T-helper 2 cell treated with Interferon-gamma antibody and Interleukin-4, amounts not matched to agents 5 μg/mL and 100 μg/mL, for 36 hours (primary cell): ENCODE results near the gene HLCS.

Experiments used
- DNase-seq: peaks from one replicate; pipeline ENCODE4 v3.0.0; 2021; ENCODE audit warnings: low spot score
- H3K27ac Mint-ChIP-seq: one replicate; pipeline ENCODE4 v1.8.0; 2021; ENCODE audit warnings: mild to moderate bottlenecking, mixed read lengths
- H3K27me3 Mint-ChIP-seq: one replicate; pipeline ENCODE4 v1.8.0; 2021; ENCODE audit warnings: low read depth, mixed read lengths
- H3K36me3 Mint-ChIP-seq: one replicate; pipeline ENCODE4 v1.8.0; 2021; ENCODE audit warnings: low read depth, mixed read lengths
- H3K4me1 Mint-ChIP-seq: one replicate; pipeline ENCODE4 v1.8.0; 2021; ENCODE audit warnings: low read depth, mixed read lengths
- H3K4me3 Mint-ChIP-seq: one replicate; pipeline ENCODE4 v1.8.0; 2022; ENCODE audit warnings: mild to moderate bottlenecking, moderate library complexity, mixed read lengths
- H3K9me3 Mint-ChIP-seq: one replicate; pipeline ENCODE4 v1.8.0; 2021; ENCODE audit warnings: mixed read lengths

Gene HLCS

GRCh38 chr21:36810443-36810842 is 156.0 kb downstream of the HLCS start:
- H3K4me3 Mint-ChIP-seq, result no peak overlapping the region

GRCh38 chr21:36807422-36807928 is 159.0 kb downstream of the HLCS start:
- no peaks in the 10 kb centered on the region for H3K4me1 Mint-ChIP-seq
- no peak overlapping the region for H3K4me3 Mint-ChIP-seq
- no peaks in the 10 kb centered on the region for H3K9me3 Mint-ChIP-seq
- H3K27ac Mint-ChIP-seq, result no peak overlapping the region
- no peak for DNase-seq
- no peaks in the 10 kb centered on the region for H3K27me3 Mint-ChIP-seq
- no peaks in the 10 kb centered on the region for H3K36me3 Mint-ChIP-seq

More at GRCh38 chr21:36810443-36810842, 156.0 kb downstream of the HLCS start:
- no peaks in the 10 kb centered on the region for H3K4me1 Mint-ChIP-seq
- DNase-seq, result no peak
- no peaks in the 10 kb centered on the region for H3K27me3 Mint-ChIP-seq
- H3K27ac Mint-ChIP-seq, result no peak overlapping the region
- H3K9me3 Mint-ChIP-seq, result no peaks in the 10 kb centered on the region
- H3K36me3 Mint-ChIP-seq, result no peaks in the 10 kb centered on the region

- no peak overlapping the region for H3K4me3 Mint-ChIP-seq
- no peaks in the 10 kb centered on the region for H3K36me3 Mint-ChIP-seq
- no peaks in the 10 kb centered on the region for H3K4me1 Mint-ChIP-seq
- H3K27ac Mint-ChIP-seq, result no peak overlapping the region
- DNase-seq, result no peak
- no peaks in the 10 kb centered on the region for H3K9me3 Mint-ChIP-seq
- H3K27me3 Mint-ChIP-seq, result no peaks in the 10 kb centered on the region
These were observed 160.4 kb downstream of the HLCS start for GRCh38 chr21:36806103-36806502.

GRCh38 chr21:36804874-36805611 is 161.4 kb downstream of the HLCS start:
- Mint-ChIP-seq H3K9me3 (no peaks in the 10 kb centered on the region), H3K36me3 (no peaks in the 10 kb centered on the region), H3K27ac (no peak overlapping the region), H3K27me3 (no peaks in the 10 kb centered on the region), H3K4me3 (no peak overlapping the region), H3K4me1 (no peaks in the 10 kb centered on the region)
- DNase-seq, result no peak

DNA sequence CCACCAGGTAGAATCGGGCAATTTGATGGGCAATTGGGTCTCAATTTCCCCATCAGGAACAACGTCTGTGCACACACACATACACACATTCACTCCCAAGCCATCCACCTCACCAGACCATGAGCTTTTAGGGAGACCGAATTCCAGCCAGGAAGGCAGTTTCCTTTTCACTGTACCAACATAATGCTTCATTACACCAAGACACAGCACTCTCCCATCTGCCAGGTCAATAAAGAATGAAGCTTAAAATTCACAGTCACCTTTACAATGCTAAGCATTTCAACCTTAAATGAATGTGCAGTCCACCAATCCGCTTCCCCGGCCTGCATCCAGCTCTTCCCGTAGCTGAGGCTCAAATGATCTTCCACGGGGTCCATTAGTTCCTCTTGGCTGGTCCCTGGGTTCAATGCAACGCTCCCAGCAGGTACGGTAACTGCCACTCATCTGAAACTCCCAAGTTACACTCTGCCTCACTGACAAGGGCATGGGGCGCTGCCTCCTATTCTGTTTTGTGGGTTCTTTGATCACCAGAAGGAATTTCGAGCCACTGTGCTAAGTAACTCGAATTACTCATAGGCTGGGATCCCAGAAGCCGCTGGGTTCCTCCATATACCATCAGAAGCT is 162.5 kb downstream of the HLCS start:
- no peak for DNase-seq
- Mint-ChIP-seq H3K27ac (no peak overlapping the region), H3K27me3 (no peaks in the 10 kb centered on the region), H3K4me1 (no peaks in the 10 kb centered on the region), H3K9me3 (peaks cover 5% of the 10 kb centered on the region), H3K36me3 (no peaks in the 10 kb centered on the region), H3K4me3 (no peak overlapping the region)

GRCh38 chr21:36803051-36803645 is 163.3 kb downstream of the HLCS start:
- Mint-ChIP-seq H3K36me3 (no peaks in the 10 kb centered on the region), H3K27me3 (no peaks in the 10 kb centered on the region), H3K4me3 (no peak overlapping the region), H3K9me3 (peaks cover 10% of the 10 kb centered on the region), H3K4me1 (no peaks in the 10 kb centered on the region), H3K27ac (no peak overlapping the region)
- DNase-seq, result no peak

DNA sequence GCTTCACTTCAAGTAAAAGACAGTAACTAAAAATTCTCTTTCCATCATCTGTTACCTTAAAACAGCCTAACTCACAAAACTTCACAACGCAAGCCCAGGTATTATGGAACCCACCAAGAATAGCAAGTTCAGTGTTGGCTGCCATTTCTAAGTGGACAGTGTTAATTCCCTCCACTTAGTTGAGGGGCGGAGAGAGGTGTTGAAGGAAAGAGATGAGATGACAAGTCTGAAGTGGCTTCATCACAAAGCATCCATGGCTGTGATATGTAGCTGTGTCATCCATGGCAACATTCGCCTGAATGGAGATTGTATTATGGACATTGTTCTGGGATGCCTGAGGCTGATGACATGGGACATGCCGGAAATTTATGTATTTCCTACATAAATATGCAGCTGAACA is 165.7 kb downstream of the HLCS start:
- H3K27me3 Mint-ChIP-seq, result no peaks in the 10 kb centered on the region
- no peak overlapping the region for H3K4me3 Mint-ChIP-seq
- H3K36me3 Mint-ChIP-seq, result peaks cover 2% of the 10 kb centered on the region
- H3K27ac Mint-ChIP-seq, result no peak overlapping the region
- no peaks in the 10 kb centered on the region for H3K4me1 Mint-ChIP-seq
- no peak for DNase-seq
- H3K9me3 Mint-ChIP-seq, result peaks cover 25% of the 10 kb centered on the region

GRCh38 chr21:36799869-36800268 is 166.6 kb downstream of the HLCS start:
- no peak overlapping the region for H3K4me3 Mint-ChIP-seq
- no peak overlapping the region for H3K27ac Mint-ChIP-seq
- peaks cover 25% of the 10 kb centered on the region for H3K9me3 Mint-ChIP-seq
- no peak for DNase-seq
- H3K4me1 Mint-ChIP-seq, result no peaks in the 10 kb centered on the region
- H3K36me3 Mint-ChIP-seq, result peaks cover 2% of the 10 kb centered on the region
- H3K27me3 Mint-ChIP-seq, result no peaks in the 10 kb centered on the region

- Mint-ChIP-seq H3K27me3 (no peaks in the 10 kb centered on the region), H3K4me3 (no peak overlapping the region), H3K36me3 (peaks cover 2% of the 10 kb centered on the region), H3K9me3 (peaks cover 25% of the 10 kb centered on the region), H3K27ac (no peak overlapping the region), H3K4me1 (no peaks in the 10 kb centered on the region)
- DNase-seq, result no peak
These were observed 168.0 kb downstream of the HLCS start for GRCh38 chr21:36798491-36798890.

DNA sequence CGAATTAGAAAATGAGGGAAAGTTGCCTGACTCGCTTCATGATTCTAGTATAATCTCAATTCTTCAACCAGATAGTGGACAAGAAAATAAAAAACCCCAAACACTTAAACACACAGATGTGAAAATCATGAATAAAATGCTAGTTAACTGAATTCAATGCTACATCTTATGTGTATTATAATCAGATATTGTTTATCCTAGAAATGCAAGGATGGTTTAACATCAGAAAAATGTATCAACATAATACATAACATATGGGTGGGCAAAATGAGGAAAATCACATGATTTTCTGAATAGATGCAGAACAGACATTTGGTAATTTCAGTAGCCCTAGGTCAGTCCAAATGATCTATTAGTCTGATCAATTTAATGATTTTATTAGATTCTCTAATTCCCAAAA is 170.4 kb downstream of the HLCS start:
- no peak overlapping the region for H3K4me3 Mint-ChIP-seq
- H3K4me1 Mint-ChIP-seq, result no peaks in the 10 kb centered on the region
- no peak overlapping the region for H3K27ac Mint-ChIP-seq
- H3K36me3 Mint-ChIP-seq, result peaks cover 2% of the 10 kb centered on the region
- no peaks in the 10 kb centered on the region for H3K27me3 Mint-ChIP-seq
- DNase-seq, result no peak
- H3K9me3 Mint-ChIP-seq, result peaks cover 25% of the 10 kb centered on the region

DNA sequence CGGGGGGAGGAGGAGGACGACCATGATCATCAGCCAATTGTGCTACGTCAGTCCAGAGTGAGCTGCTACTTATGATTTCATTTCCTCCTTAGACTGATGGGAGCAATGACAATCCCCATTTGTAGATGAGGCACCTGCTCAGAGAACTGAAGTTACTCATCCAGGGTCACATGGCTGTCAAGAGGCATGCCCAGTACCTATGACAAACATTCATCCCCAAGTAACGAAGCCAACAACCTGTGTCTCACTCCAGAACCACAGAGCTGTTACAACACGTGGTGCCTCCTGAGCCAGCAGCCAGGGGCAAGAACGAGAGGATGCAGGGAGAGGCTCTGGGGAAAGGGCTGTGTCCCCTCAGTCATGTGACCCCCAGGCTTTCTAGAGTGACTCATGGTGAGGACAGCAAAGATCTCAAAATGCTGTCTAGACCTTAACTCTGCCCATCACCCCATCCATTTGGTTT is 173.9 kb downstream of the HLCS start:
- DNase-seq, result no peak
- H3K4me1 Mint-ChIP-seq, result no peaks in the 10 kb centered on the region

GRCh38 chr21:36791695-36792470 is 174.6 kb downstream of the HLCS start:
- Mint-ChIP-seq H3K27me3 (no peaks in the 10 kb centered on the region), H3K4me3 (no peak overlapping the region), H3K36me3 (no peaks in the 10 kb centered on the region), H3K4me1 (no peaks in the 10 kb centered on the region), H3K27ac (no peak overlapping the region), H3K9me3 (peaks cover 4% of the 10 kb centered on the region)
- no peak for DNase-seq

More for the DNA sequence above, 173.9 kb downstream of the HLCS start:
- Mint-ChIP-seq H3K9me3 (peaks cover 9% of the 10 kb centered on the region), H3K4me3 (no peak overlapping the region), H3K27me3 (no peaks in the 10 kb centered on the region), H3K27ac (no peak overlapping the region), H3K36me3 (no peaks in the 10 kb centered on the region)

- Mint-ChIP-seq H3K36me3 (no peaks in the 10 kb centered on the region), H3K27me3 (no peaks in the 10 kb centered on the region), H3K9me3 (peaks cover 3% of the 10 kb centered on the region), H3K27ac (no peak overlapping the region), H3K4me3 (no peak overlapping the region), H3K4me1 (no peaks in the 10 kb centered on the region)
- DNase-seq, result no peak
These were observed 175.3 kb downstream of the HLCS start for GRCh38 chr21:36791180-36791579.

DNA sequence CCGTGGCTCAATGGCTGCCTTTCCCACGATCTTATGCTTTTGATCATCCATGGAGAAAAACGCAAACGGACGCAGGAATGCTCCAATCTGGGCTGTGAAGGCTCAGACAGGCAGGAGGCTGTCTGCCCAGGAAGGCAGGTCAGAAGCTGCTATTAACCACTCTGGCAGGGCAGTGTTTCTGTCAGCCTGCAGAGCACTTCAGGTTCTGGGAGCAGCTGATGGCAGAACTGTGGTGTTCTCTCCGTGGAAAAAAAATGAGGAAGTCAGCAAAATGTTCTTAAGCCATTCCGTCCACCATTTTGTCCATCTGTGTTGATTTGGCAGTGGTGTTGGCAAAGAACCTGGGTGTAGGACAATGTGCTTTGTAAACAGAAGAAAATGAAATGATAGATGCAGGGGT is 175.9 kb downstream of the HLCS start:
- Mint-ChIP-seq H3K27ac (no peak overlapping the region), H3K4me3 (no peak overlapping the region)

More for the DNA sequence above, 175.9 kb downstream of the HLCS start:
- H3K27me3 Mint-ChIP-seq, result no peaks in the 10 kb centered on the region
- H3K36me3 Mint-ChIP-seq, result no peaks in the 10 kb centered on the region
- no peaks in the 10 kb centered on the region for H3K4me1 Mint-ChIP-seq
- no peak for DNase-seq
- H3K9me3 Mint-ChIP-seq, result no peaks in the 10 kb centered on the region
